Measurements from ENCODE around the gene SPRR5. TPM values are rescaled to one million over a fixed set of nuclear protein-coding genes. Genes with fewer than 3 reads are reported as not detected.

Gene SPRR5
- total RNA-seq, 1 experiment from 2014 or later: not detected

DNA sequence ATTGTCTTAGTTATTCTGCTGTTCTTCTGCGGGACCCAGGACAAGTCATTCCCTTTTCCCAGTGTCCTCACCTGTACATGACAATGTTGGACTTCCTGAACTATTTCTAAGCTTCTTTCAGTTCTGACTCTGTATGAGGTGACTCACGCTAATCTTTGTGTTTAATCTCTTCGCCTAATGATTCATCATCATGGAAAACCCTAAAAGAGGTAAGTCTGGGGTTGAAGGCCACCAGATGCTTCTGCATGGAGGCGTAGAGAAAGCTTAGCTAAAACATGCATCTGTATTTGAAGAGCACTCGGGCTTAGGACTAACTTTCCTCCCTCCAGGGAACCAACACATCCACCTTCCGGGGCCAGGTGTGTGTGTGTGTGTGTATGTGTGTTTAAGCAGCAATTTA, 7.4 kb downstream of the SPRR5 start:
- intact Hi-C loops (cut with micrococcal nuclease; ENCODE audit: unreplicated experiment): no loop called here
- H3K36me3 ChIP-seq (ENCODE audit: insufficient read depth, low read length, poor library complexity, severe bottlenecking): no peaks in the 10 kb centered on the region
- no peak overlapping the region for H3K4me3 ChIP-seq (ENCODE audit: low read depth, low read length, poor library complexity, severe bottlenecking)
- CTCF ChIA-PET: no interaction called here
- no peaks in the 10 kb centered on the region for H3K4me1 ChIP-seq (ENCODE audit: insufficient read depth, low read length, poor library complexity, severe bottlenecking)
- peaks cover 17% of the 10 kb centered on the region for H3K27me3 ChIP-seq (replicated peaks; ENCODE audit: insufficient read depth, low read depth, low read length, poor library complexity)
- DNase-seq (ENCODE audit: low spot score): no peak
- no TSS peak for BruUV-seq (replicated peaks)
- TF ChIP-seq, protein P1, sequence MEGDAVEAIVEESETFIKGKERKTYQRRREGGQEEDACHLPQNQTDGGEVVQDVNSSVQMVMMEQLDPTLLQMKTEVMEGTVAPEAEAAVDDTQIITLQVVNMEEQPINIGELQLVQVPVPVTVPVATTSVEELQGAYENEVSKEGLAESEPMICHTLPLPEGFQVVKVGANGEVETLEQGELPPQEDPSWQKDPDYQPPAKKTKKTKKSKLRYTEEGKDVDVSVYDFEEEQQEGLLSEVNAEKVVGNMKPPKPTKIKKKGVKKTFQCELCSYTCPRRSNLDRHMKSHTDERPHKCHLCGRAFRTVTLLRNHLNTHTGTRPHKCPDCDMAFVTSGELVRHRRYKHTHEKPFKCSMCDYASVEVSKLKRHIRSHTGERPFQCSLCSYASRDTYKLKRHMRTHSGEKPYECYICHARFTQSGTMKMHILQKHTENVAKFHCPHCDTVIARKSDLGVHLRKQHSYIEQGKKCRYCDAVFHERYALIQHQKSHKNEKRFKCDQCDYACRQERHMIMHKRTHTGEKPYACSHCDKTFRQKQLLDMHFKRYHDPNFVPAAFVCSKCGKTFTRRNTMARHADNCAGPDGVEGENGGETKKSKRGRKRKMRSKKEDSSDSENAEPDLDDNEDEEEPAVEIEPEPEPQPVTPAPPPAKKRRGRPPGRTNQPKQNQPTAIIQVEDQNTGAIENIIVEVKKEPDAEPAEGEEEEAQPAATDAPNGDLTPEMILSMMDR (conservative IDR thresholded peaks at IDR 0.05; ENCODE audit: low read depth, low read length): no peak
- TF ChIP-seq EZH2 (IDR thresholded peaks at IDR 0.05; ENCODE audit: borderline replicate concordance, low read depth, low read length, poor library complexity, severe bottlenecking): no peak
- H3K27ac ChIP-seq (ENCODE audit: low read depth, low read length, poor library complexity, severe bottlenecking): no peak overlapping the region
- POLR2A ChIA-PET (ENCODE audit: low non-redundant PET): interaction anchor here (0.6 kb wide), 1 partner anchor 223 kb away, joined by 3 read pairs; no protein-coding TSS in a partner anchor
- H3K9me3 ChIP-seq (ENCODE audit: low read depth, low read length, poor library complexity, severe bottlenecking): no peaks in the 10 kb centered on the region

DNA sequence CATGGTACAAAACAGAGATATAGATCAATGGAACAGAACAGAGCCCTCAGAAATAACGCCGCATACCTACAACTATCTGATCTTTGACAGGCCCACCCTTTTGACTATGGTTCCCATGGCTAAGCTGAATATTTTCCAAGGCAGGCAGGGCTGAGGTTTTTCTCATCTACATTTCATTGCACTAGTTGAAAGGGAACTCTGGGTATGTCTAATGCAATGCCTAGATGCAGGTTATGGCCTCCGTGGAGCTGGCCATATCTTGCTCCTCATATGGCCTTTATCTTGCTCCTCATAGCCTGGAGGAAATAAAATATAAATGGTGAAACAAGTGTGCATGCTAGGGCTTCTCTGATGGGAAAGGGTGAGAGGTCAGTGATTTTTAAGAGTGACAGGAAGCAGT, 10.6 kb downstream of the SPRR5 start:
- ChIA-PET POLR2A (ENCODE audit: low non-redundant PET) (no interaction called here), CTCF (no interaction called here)
- no peaks in the 10 kb centered on the region for H3K27me3 ChIP-seq (replicated peaks; ENCODE audit: insufficient read depth, low read depth, low read length, poor library complexity)
- no peaks in the 10 kb centered on the region for H3K9me3 ChIP-seq (ENCODE audit: low read depth, low read length, poor library complexity, severe bottlenecking)
- H3K4me1 ChIP-seq (ENCODE audit: insufficient read depth, low read length, poor library complexity, severe bottlenecking): no peaks in the 10 kb centered on the region
- intact Hi-C loops (cut with micrococcal nuclease; ENCODE audit: unreplicated experiment): no loop called here
- no peaks in the 10 kb centered on the region for H3K36me3 ChIP-seq (ENCODE audit: insufficient read depth, low read length, poor library complexity, severe bottlenecking)
- H3K4me3 ChIP-seq (ENCODE audit: low read depth, low read length, poor library complexity, severe bottlenecking): no peak overlapping the region
- no peak overlapping the region for H3K27ac ChIP-seq (ENCODE audit: low read depth, low read length, poor library complexity, severe bottlenecking)
- no peak for TF ChIP-seq EZH2 (IDR thresholded peaks at IDR 0.05; ENCODE audit: borderline replicate concordance, low read depth, low read length, poor library complexity, severe bottlenecking)
- TF ChIP-seq, protein P1 (conservative IDR thresholded peaks at IDR 0.05; ENCODE audit: low read depth, low read length): no peak
- no peak for DNase-seq (ENCODE audit: low spot score)
- BruUV-seq (replicated peaks): no TSS peak

DNA sequence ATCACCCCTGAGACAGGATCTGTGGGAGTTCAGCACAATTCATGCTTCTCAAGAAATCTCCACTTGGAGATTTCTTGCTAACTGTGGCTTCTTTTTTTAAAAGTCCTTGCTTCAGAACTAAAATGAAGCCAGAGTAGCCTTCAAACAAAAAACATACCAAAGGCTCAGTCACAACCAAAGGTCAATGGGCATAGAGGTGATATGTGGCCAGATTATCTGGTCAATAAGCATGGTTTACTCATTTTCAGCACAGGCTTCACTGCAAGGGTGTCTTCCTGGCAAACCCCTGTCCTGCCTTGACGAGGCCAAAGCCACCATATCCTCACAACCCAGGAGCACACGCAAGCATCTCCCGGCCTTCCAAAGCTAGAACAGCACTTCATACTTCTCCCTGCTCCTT, 12.3 kb downstream of the SPRR5 start:
- Histone ChIP-seq H3K4me1 (ENCODE audit: insufficient read depth, low read length, poor library complexity, severe bottlenecking) (no peaks in the 10 kb centered on the region), H3K36me3 (ENCODE audit: insufficient read depth, low read length, poor library complexity, severe bottlenecking) (no peaks in the 10 kb centered on the region), H3K27ac (ENCODE audit: low read depth, low read length, poor library complexity, severe bottlenecking) (no peak overlapping the region), H3K9me3 (ENCODE audit: low read depth, low read length, poor library complexity, severe bottlenecking) (no peaks in the 10 kb centered on the region), H3K4me3 (ENCODE audit: low read depth, low read length, poor library complexity, severe bottlenecking) (no peak overlapping the region), H3K27me3 (replicated peaks; ENCODE audit: insufficient read depth, low read depth, low read length, poor library complexity) (no peaks in the 10 kb centered on the region)
- intact Hi-C loops (cut with micrococcal nuclease; ENCODE audit: unreplicated experiment): no loop called here
- no TSS peak for BruUV-seq (replicated peaks)
- ChIA-PET CTCF (no interaction called here), POLR2A (ENCODE audit: low non-redundant PET) (no interaction called here)
- TF ChIP-seq EZH2 (IDR thresholded peaks at IDR 0.05; ENCODE audit: borderline replicate concordance, low read depth, low read length, poor library complexity, severe bottlenecking): no peak
- TF ChIP-seq, protein P1 (conservative IDR thresholded peaks at IDR 0.05; ENCODE audit: low read depth, low read length): no peak
- no peak for DNase-seq (ENCODE audit: low spot score)

Measured in A673 (cell line).